NK-92 (cell line): ENCODE measurements around the gene SDK1.

Experiments used
- DNase-seq: peaks from one replicate; lab custom pipeline; 2025; ENCODE audit not compliant: unreplicated experiment; lab: John Stamatoyannopoulos, UW

SDK1 gene, protein sequence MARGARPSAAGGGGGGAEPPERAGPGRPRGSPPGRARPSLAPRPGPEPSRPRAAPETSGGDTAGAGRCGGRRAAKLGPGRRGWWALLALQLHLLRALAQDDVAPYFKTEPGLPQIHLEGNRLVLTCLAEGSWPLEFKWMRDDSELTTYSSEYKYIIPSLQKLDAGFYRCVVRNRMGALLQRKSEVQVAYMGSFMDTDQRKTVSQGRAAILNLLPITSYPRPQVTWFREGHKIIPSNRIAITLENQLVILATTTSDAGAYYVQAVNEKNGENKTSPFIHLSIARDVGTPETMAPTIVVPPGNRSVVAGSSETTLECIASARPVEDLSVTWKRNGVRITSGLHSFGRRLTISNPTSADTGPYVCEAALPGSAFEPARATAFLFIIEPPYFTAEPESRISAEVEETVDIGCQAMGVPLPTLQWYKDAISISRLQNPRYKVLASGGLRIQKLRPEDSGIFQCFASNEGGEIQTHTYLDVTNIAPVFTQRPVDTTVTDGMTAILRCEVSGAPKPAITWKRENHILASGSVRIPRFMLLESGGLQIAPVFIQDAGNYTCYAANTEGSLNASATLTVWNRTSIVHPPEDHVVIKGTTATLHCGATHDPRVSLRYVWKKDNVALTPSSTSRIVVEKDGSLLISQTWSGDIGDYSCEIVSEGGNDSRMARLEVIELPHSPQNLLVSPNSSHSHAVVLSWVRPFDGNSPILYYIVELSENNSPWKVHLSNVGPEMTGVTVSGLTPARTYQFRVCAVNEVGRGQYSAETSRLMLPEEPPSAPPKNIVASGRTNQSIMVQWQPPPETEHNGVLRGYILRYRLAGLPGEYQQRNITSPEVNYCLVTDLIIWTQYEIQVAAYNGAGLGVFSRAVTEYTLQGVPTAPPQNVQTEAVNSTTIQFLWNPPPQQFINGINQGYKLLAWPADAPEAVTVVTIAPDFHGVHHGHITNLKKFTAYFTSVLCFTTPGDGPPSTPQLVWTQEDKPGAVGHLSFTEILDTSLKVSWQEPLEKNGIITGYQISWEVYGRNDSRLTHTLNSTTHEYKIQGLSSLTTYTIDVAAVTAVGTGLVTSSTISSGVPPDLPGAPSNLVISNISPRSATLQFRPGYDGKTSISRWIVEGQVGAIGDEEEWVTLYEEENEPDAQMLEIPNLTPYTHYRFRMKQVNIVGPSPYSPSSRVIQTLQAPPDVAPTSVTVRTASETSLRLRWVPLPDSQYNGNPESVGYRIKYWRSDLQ (N-terminal part only)

DNA sequence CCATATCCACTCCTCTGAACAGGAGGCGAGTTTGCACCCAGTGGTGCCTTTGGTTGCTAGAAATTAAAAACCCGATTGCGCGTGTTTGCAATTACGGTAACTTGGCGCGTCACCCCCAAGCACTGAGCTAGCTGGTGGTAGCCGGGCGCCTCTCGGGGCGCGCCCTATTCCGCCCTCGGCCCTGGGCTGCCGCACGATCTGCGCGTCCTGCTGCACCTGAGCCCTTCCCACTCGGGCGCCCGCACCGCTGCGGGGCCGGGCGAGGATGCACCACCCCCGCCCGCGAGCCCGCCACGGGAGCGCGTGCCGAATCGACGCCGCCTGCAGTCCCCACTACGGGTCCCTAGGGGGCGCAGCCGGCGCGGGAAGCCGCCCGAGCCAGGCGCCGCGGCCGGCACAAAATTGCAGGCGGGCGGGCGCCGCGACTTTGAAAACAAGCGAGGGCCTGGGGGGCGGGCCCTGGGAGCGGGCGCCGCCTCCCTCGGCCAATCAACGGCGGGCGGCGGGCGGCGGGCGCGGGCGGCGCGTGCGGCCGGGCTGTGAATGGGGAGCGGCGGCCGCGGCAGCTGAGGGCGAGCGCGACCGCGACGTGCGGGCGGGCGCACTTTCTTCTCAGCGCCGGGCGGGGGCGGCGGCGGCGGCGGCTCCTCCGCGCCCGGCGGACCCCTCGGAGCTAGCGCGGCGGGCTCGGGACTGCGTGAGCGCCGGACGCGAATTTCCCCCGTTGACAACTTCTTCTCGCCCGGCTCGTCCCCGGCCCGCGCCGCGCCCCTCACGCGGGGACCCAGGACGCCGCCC is at the start of gene SDK1:
TSS of gene SDK1 (plus strand) at position 602 of the 798 bp plus-strand sequence. CDS start 335 bp downstream, outside the sequence.
- peak; percentile 9 for DNase-seq

GRCh38 chr7:3254718-3255117 is 46.3 kb upstream of the SDK1 start:
- no peak for DNase-seq

- DNase-seq = no peak
Observed at GRCh38 chr7:3259711-3260400, 41.2 kb upstream of the SDK1 start.

- DNase-seq = no peak
Observed at GRCh38 chr7:3260401-3260715, 40.7 kb upstream of the SDK1 start.

GRCh38 chr7:3264693-3265339 is 36.2 kb upstream of the SDK1 start:
- no peak for DNase-seq

- DNase-seq = no peak
Observed at GRCh38 chr7:3265388-3265787, 35.7 kb upstream of the SDK1 start.

DNA sequence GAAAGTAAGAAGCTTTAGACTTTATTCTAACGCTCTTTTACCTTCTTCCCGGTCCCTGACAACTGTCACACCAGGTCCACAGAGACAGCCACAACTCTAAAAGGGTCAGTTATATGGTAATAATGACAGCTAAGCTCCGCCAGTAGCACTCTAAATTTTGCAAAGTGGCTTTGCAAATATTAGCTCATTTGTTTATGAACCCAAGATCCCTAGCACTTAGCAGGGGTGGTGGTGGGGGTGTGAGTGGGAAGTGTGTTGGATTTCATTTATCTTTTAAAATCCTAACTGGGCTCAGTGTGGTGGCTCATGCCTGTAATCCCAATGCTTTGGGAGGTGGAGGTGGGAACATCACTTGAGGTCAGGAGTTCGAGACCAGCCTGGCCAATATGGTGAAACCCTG is 34.8 kb upstream of the SDK1 start:
- no peak for DNase-seq

DNA sequence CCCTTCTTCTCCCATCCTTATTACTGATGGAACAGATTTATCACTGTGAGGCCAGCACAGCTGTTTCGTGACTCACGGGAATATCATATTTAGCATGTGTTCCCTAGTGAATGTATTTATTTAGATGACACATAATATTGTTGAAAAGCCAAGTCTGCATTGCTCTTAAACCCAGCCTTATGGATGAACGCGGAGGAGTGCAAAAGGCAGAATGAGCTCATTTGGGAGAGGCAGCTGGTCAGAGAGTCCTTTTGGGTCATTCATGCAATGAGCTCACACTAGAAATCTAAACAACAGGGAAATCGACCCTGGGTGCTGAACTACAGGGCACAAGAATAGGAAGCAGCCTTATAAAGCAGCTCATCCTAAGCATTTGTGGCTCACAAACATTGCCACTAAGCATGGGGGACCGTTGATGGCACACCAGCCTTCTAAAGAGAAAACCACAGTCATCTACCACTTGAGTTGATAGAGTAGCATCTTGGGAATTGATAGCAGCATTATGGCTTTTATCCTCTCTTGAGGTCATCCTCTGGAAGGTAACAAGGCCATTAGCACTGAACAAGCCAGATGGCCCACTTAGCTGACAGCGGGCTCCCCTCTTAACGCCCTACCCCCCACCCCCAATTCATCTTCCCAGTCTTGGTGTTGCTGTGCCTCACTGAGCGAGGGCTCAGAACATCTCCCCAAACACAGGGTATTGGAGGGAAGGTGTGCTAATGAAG is 32.9 kb upstream of the SDK1 start:
- no peak for DNase-seq

- no peak for DNase-seq
Observed at GRCh38 chr7:3270362-3270761, 30.7 kb upstream of the SDK1 start.

DNA sequence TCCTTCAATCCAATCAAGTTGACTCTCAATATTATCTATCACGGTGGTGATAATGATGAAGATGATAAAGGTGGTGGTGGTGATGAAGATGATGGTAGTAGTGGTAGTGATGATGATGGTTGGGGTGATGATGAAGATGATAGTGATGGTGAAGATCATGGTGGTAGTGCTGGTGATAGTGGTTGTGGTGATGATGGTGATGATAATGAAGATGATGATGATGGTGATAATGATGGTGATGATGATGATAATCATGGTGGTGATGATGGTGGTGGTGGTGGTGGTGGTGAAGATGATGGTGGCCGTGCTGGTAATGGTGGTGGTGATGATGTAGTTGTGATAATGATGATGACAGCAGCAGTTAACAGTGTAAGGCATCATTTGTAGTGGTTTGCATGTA is 29.8 kb upstream of the SDK1 start:
- no peak for DNase-seq

DNA sequence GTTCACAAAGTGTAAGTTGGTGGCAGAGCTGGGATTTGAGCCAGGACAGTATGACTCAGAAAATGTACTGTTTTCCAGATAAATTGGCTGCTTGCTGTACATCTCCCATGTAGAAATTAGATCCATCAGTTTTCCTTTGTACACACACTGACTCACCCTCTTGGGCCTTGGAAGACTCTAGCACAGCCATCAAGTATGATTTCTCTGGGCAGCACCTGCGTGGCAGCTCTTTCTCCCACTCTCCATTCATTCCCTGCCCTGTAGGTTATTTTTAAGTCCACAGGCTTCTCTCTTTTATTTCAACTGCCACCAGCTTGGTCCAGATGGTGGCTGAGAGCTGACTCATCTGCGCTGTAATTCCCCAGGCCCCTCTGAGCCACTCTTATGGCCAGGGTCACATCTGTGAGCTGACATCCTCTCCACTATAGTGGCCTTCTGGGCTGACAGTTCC is 28.3 kb upstream of the SDK1 start:
- DNase-seq = no peak

GRCh38 chr7:3274131-3274530 is 26.9 kb upstream of the SDK1 start:
- DNase-seq = no peak

GRCh38 chr7:3277604-3278572 is 23.2 kb upstream of the SDK1 start:
- no peak for DNase-seq

- DNase-seq = no peak
Observed at GRCh38 chr7:3279147-3279818, 21.8 kb upstream of the SDK1 start.

DNA sequence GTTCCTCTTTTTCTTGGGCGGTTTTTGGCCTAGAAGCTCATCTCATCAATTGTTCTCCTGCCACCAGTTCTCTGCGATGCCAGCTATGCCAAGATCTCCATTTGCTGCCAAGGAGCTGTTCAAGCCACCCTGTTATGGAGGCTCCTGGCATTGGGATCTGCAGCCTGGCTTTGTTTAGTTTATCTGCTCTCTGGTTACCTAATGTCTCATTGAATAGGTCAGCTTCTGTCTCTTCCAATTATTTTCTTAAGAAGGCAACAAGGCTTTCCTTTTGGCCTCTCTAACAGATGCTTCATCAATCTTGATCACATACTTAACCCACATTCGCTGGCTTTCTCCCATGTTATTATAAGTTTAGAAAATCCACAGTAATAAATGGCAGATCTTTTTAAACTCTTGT is 20.6 kb upstream of the SDK1 start:
- no peak for DNase-seq

DNA sequence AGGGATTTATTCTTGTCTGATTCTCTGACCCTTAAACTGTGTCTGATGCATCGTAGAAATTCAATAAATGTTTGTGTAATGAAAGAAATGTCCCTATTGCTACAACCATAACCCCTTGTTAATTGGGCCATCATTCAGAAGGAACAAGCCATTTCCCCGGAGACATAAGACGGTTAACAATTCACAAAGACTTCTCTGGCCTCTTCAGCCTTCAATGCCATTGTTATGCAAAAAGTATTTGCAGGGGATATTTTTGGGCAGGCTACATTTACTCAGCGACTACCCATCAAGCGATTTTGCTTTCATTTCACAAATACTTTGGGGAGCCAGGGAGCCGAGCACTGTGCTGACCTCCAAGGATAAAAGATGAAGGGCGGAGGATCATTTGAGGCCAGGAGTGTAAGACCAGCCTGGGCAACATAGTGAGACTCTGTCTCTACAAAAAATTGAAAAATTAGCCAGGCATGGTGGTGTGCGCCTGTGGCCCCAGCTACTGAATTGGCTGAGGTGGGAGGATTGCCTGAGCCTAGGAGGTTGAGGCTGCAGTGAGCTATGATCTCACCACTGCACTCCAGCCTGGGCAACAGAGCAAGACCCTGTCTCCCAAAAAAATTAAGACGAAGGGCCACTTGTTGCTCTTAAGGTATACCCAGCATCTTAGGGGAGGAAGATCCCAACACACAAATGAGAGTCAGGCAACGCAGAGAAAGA is 20.0 kb upstream of the SDK1 start:
- no peak for DNase-seq

- no peak for DNase-seq
Observed at GRCh38 chr7:3282457-3282856, 18.6 kb upstream of the SDK1 start.
